Epidermal melanocyte (primary cell): ENCODE data around the gene FBRSL1.

Source experiments
- DNase-seq: peaks from one replicate; pipeline ENCODE4 v3.0.0; 2011; ENCODE audit warnings: low spot score; ENCODE audit not compliant: insufficient read length

FBRSL1 gene

GRCh38 chr12:132495629-132496357 lies 5.8 kb downstream of the FBRSL1 start:
- DNase-seq, result no peak

GRCh38 chr12:132496358-132496669 lies 6.4 kb downstream of the FBRSL1 start:
- DNase-seq, result no peak

DNA sequence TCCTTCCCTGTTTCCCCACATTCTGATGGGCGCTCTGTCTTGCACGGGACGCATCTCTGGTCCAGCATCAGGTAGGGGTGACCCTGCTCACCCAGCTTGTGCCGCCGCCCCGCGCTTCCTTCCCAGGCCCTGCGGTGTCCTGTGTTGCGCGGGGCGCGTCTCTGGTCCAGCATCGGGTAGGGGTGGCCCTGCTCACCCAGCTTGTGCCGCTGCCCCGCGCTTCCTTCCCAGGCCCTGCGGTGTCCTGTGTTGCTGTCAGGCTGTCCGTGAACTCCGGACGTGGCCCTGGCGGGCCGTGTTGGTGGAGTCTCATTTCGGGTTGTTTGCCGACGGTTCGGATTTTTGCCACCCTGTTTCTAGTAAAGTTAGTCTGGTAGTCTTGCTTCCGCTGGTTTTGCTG lies 6.8 kb downstream of the FBRSL1 start:
- DNase-seq, result no peak

DNA sequence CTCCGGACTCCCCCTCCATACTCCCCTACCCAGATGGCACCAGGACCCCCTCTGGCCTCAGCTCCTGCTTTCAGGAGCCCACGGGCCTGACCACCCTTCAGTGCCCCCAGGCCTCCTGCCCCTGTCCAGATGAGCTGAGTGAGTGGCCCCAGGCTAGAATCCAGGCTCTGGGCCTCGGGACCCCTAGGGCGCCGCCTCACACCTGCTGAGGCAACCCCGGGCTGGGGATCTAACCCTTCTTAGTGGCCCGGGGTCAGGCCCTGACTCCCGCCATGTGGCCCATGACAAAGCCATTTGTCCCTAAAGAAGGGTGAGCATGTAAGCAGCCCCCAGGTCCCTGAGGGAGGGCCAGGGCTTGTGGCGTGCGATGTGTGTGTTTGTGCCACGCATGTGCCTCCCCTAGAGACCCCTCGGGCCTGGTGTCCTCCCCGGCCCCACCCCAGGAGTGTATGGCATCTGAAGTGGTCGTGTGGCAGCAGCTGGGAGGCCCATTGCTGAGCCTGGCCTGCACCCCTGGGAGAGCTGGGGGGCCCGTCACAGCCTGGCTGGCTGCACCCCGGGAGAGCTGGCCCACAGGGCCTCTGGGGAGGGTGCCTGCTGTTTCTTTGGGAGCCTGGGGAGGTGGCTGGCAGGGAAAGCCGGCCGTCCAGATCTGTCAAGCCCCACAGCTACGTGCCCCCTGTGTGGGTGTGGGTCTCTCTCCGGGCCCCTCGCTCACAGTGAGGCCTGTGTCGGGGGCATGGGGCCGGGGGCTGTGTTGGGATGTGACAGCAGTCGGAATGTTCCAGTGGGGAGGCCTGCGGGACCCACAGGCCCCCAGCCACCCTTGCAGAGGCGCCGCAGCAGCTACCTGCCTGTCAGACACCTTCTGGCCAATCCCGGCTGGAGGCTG lies 7.8 kb downstream of the FBRSL1 start:
- DNase-seq, result no peak

- DNase-seq, result no peak
Observed at GRCh38 chr12:132498931-132499330, 9.0 kb downstream of the FBRSL1 start.

- DNase-seq, result no peak
Observed at GRCh38 chr12:132500142-132500855, 10.3 kb downstream of the FBRSL1 start.

GRCh38 chr12:132500856-132501180 lies 10.9 kb downstream of the FBRSL1 start:
- no peak for DNase-seq

DNA sequence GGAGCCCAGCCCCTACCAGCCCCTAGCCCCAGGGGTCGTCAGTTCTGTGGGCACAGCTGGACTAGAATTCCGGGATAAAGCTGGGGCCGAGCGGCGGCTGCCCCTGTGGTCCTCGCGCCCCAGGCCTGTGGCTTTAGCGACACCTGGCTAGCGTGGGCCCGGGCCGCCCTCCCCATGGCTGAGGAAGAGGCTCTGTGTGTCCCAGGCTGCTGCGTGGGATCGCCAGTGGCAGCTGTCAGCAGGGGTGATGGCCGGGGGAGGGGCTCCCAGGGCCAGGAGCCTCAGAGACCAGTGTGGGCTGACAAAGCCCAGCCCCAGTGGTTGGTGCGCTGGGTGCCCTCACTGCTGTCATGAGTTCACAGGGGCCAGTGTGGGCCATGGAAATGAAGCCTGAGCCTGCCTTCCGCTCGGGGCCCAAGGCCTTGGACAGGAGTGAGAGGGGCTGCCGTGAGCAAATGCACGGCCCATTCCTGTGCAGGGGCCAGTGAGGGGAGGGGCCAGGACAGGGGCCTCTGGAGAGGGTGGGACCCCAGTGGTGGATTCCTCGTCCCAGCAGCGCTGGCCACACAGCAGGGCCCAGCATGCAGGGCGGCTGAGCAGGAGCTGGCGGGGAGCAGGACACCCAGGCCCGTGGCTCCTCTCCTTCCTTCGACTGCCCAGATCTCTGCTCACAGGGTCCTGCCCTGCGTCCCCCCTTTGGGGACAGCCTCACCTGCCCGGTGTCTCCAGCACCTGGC lies 11.4 kb downstream of the FBRSL1 start:
- no peak for DNase-seq

DNA sequence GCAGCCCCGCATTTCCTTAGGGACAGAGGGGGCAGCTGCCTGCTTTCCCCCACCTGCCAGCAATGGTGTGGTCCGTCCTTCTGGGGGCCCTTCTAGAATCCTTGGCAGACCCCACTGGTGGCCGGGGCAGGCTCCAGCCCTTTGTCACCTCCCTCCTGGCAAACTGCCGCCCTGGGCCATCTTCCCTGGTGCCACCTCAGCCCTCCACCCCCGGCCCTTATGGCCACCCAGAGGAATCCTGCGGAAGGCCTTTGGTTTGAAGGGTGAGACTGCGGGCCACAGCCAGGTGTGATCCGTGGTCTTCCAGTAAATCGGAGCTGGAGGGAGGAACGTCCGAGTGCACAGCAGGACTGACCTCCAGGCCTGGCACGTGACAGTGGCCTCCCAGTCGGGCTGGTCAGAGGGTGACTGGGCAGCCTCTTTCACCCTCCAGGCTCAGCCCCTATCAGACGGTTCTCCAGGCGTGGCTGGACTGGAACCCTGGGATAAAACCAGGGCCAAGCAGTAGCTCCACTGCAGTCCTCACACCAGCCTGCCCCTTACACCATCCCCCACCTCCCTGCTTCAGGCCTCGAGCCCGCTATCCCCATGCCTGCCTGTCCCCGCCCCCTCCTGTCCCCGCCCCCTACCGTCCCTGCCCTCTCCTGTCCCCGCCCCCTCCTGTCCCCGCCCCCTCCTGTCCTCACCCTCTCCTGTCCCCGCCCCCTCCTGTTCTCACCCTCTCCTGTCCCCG lies 12.4 kb downstream of the FBRSL1 start:
- DNase-seq, result no peak

- DNase-seq, result no peak
Observed at GRCh38 chr12:132502882-132503193, 12.9 kb downstream of the FBRSL1 start.

GRCh38 chr12:132503618-132504204 lies 13.8 kb downstream of the FBRSL1 start:
- DNase-seq, result no peak

DNA sequence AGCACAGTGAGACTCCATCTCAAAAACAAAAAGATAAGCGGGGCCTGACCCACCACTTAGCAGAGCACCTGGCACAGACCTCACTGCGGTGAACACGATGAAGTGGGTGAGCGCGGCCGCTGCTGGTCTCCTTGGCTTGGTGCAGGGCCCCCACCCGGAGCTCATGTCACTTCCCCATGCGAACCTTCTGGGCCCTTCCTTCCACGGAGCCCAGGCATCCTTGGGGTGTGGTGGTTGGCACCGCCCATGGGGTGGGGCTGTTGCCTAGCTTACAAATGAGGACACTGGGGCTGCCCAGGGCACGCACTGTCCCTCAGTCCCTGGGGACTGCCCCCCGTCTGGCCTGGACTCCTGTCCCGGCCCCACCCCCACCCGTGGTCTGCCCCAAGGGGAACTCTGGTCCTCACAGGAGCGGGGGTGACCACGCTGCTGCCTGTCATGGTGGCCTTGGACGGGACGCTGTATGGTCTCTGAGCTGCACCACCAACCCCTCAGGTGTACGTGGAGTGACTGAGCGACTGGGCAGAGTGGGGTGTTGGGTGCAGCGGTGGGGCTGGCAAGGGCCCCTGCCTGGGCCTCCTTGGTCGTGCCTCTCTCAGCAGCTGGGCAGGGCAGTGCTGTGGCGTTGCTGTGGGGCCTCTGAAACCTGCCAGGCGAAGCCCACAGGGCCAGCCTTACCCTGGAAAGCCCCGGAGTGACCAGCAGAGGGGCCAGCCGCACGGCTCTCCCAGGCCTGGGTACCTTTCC lies 15.3 kb downstream of the FBRSL1 start:
- no peak for DNase-seq

- no peak for DNase-seq
Observed at GRCh38 chr12:132505852-132506219, 15.9 kb downstream of the FBRSL1 start.

DNA sequence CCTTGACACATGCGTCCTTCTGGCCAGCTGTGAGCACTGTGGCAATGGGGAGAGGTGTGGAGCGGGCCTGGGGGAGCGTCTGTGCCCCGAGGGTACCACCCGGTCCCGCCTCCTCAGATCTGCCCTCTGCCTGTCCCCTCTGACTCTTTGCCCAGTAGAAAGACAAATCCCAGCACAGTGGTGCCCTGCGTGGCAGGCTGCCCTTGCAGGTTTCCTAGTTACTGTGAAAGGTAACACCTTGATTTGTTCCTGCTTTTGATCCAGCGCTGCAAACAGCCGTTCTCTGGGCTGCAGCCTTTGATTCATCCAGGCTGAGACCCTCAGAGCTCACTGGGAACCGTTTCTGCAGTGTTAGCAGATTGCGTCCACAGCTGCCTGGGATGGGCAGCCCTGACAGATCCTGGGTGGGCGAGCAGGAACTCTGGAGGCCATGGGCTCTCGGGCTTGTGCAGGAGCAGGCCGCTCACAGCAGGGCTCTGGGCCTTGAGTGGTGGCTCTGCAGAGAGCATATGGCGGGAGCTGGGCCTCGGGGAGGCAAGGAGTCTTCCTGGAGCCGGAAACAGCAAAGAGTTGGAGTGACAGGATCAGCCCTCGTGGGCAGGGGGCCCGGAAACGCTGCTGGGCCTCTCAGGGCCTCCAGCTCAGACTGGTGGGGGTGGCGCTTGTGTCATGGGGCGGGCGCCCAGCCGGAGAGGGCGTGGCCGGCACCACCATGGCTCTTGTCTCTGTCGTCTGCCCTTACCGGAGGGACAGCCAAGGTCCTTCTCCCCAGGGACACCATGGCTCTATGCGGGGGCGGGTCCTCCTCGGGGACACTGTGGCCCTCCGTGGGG lies 16.6 kb downstream of the FBRSL1 start:
- DNase-seq, result peak; percentile 99

GRCh38 chr12:132507161-132507538 lies 17.2 kb downstream of the FBRSL1 start:
- DNase-seq, result no peak

DNA sequence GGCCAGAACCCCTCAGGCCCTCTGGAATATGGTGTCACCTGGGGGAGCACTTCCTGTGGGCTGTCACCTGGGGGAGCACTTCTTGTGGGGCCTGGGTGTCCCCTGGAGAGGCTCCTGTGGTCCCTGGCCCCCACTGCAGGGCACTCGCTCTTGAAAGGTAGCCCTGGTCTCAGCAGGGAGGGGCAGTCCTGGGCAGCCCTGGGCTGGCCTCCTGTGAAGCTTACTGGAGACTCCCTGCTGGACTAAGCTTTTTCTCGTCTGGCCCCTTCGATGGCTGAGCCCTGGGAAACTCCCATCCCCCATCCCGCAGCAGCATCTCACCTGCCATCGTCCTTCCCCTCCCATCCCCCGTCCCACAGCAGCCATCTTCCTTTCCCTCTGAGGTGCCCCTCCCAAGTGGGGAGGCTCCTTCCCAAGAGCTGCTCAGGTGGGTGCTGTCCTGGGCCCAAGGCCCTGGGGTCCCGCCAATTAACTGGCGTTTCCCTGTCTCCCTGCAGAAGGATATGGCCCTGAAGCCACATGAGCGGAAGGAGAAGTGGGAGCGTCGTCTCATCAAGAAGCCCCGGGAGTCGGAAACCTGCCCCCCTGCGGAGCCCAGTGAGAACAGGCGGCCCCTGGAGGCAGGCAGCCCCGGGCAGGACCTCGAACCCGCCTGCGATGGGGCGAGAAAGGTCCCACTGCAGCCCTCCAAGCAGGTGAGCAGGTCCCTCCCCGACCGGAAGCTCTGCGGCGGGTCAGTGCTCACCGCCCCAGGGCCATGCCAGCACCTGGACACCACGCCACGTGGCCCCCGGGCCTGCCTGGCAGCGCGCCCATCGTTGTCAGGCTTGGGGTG lies 17.9 kb downstream of the FBRSL1 start:
- no peak for DNase-seq

DNA sequence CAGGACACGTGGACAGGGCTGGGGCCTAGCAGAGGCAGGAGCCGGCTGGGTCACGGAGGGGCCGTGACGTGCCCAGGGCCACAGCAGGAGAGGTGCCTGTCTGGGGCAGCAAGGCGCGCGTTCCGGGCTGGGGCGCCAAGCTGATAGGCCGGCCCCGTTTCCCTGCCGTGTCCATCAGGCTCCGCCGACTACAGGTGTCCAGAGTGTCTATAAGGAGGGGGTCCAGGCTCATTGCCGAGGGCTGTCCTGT lies 18.5 kb downstream of the FBRSL1 start:
- no peak for DNase-seq

GRCh38 chr12:132508860-132509732 lies 19.1 kb downstream of the FBRSL1 start:
- no peak for DNase-seq
